Bronchial epithelial cell (primary cell): ENCODE results near the gene PPP1R8. TPM values are rescaled to one million over a fixed set of nuclear protein-coding genes. Genes with fewer than 3 reads are reported as not detected.

ENCODE experiments used
- DNase-seq: peaks from one replicate; pipeline ENCODE4 v3.0.0-alpha.2; 2010; ENCODE audit warnings: low read depth
- FAIRE-seq: peaks from 2 replicates; lab custom pipeline; 2011; peaks lifted over from hg19 to GRCh38; lab: Jason Lieb, UNC
- H3K27me3 ChIP-seq: 2 replicates; pipeline ENCODE4 v1.5.1; 2011; ENCODE audit warnings: low read length; ENCODE audit not compliant: control insufficient read depth, insufficient read depth
- H3K36me3 ChIP-seq: 2 replicates; pipeline ENCODE4 v1.5.1; 2011; ENCODE audit warnings: low read length; ENCODE audit not compliant: control insufficient read depth, insufficient read depth
- H3K4me3 ChIP-seq: 2 replicates; pipeline ENCODE4 v1.5.1; 2011; ENCODE audit warnings: mild to moderate bottlenecking, low read depth, low read length, control low read depth
- total RNA-seq: library from RNA; depleted of rRNA; stranded (reverse); fragments of >200 nt; gene quantifications from 2 replicates; pipeline ENCODE4 v1.2.1, GENCODE V29; 2014
- TF ChIP-seq, protein P1 (sequence below): IDR thresholded peaks from 2 replicates; pipeline ENCODE4 v1.5.1; 2011; ENCODE audit warnings: mild to moderate bottlenecking, moderate library complexity, low read length, control low read depth, inconsistent platforms; ENCODE audit not compliant: insufficient read depth, severe bottlenecking

The PPP1R8 gene
- total RNA-seq, 1 donor from 2014 or later: 51.9 TPM

DNA sequence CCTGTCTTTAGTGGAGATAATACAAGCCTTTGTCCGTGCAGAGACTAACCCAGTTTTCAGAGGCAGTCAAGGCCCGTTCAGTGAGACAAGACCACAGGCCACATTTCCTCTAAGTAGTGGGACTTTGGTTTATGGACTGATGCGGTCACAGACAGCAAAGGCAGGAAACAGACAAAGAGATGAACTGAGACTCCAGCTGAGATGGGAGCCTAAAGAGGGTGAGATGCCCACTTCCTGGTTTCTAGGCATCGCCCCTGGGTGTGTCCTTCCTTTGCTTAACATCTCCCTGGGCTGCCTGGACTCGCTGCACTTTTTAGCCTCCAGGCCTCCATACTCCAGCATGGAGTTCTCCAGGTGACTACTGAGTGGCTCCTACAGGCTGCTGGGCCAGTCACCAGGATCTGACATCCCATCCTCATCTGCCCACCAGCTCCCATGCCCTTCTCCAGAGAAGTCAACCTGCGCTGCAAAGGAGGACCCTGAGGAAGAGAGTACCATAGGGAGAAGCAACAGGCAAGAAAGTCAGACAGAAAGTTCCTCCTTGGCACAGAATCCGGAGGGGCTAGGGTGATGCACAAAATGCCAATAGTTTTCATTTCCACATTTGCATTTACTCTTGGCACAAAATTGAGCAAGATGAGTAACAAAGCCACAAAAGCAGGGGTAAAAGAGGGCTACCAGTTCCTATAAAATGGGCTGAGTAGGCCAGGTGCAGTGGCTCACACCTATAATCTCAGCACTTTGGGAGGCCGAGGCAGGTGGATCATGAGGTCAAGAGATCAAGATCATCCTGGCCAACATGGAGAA is 56.8 kb downstream of the PPP1R8 start:
- peaks cover 2% of the 10 kb centered on the region for H3K36me3 ChIP-seq
- H3K27me3 ChIP-seq: no peaks in the 10 kb centered on the region
- no peak for FAIRE-seq
- TF ChIP-seq, protein P1, sequence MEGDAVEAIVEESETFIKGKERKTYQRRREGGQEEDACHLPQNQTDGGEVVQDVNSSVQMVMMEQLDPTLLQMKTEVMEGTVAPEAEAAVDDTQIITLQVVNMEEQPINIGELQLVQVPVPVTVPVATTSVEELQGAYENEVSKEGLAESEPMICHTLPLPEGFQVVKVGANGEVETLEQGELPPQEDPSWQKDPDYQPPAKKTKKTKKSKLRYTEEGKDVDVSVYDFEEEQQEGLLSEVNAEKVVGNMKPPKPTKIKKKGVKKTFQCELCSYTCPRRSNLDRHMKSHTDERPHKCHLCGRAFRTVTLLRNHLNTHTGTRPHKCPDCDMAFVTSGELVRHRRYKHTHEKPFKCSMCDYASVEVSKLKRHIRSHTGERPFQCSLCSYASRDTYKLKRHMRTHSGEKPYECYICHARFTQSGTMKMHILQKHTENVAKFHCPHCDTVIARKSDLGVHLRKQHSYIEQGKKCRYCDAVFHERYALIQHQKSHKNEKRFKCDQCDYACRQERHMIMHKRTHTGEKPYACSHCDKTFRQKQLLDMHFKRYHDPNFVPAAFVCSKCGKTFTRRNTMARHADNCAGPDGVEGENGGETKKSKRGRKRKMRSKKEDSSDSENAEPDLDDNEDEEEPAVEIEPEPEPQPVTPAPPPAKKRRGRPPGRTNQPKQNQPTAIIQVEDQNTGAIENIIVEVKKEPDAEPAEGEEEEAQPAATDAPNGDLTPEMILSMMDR: no peak
- no peak for DNase-seq
- no peak overlapping the region for H3K4me3 ChIP-seq

DNA sequence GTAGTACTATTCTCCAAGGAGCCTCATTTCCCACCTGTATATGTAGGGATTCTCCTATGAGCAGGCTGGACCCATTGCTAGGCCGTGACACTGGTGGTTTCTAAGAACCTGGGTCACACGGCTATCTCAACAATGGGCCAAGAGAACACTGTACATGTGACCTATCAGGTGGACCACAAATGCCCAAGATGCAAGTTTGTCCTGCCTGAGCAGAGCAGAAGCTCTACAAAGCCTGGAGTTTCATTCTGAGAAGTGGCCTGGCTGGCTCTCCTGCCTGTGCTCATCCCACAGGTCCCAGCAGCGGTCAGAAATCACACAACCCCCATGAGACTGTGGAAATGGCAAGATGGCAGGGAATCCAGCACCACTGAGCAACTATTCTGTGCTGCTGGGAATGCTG is 58.9 kb downstream of the PPP1R8 start:
- Histone ChIP-seq H3K36me3 (peaks cover 4% of the 10 kb centered on the region), H3K27me3 (no peaks in the 10 kb centered on the region), H3K4me3 (no peak overlapping the region)
- FAIRE-seq: no peak
- TF ChIP-seq, protein P1: no peak
- DNase-seq: no peak

DNA sequence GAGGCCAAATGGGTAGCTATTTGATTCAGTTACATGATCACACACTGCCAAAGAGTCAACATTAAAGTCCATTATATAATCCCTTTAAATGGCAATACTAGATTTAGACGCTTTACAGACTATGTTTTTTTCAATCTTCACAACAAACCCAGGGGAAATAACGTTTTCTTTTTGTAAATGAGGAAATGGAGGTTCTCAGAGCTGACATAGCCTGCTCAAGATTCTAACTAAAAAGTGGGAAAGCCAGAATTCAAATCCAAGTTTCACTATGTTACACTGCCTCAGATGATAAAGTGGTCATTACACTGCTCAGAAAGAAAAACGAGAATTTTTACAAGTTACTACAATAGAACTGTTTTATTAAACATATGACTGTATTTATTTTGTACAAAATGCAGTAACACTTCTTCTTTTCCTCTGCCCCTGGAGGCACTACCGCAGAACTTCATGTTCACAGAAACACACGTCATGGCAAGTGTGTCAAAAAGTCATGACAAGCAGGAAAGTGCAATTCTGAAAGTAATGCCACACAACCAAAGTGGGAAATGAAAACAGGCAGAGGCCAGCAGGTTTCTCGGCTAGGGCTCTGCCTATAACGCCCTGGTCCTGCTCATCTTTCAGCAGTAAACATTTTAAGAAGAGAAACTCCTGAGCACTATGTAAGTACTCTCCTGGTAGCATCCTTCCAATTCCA is 60.8 kb downstream of the PPP1R8 start:
- peaks cover 10% of the 10 kb centered on the region for H3K36me3 ChIP-seq
- TF ChIP-seq, protein P1: no peak
- FAIRE-seq: no peak

DNA sequence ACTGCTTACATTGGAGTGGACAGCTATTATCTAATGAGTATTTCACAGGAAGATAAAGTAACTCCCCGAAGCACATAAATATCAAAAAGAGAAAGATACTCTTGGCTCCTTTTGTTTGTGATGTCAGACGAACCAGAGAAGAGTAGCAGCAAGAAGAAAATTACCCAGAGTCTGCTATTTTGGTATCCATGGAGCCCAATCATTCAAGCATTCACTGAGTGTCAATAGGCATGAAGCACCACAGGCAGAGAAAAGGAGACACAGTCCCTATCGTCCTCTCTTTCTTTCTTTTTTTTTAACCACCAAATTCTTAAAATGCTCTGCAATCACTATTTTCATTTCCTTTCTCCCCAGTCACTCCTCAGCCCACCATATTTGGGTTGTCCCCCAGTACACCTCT is 63.9 kb downstream of the PPP1R8 start:
- Histone ChIP-seq H3K4me3 (no peak overlapping the region), H3K36me3 (peaks cover 14% of the 10 kb centered on the region), H3K27me3 (no peaks in the 10 kb centered on the region)
- DNase-seq: no peak
- TF ChIP-seq, protein P1: no peak
- FAIRE-seq: no peak

More for the DNA sequence above, 60.8 kb downstream of the PPP1R8 start:
- no peaks in the 10 kb centered on the region for H3K27me3 ChIP-seq
- no peak overlapping the region for H3K4me3 ChIP-seq
- DNase-seq: no peak

Other genes with a start within 250 kb of the PPP1R8 start
- 5.0 and 14.6 TPM in 2 replicates for gene AHDC1, start 226.6 kb upstream of the PPP1R8 start, total RNA-seq
- gene FGR, start 195.6 kb upstream of the PPP1R8 start, total RNA-seq: 0.13 and 1.1 TPM in 2 replicates
- 1.3 and 2.8 TPM in 2 replicates for gene IFI6, start 158.6 kb upstream of the PPP1R8 start, total RNA-seq
- gene FAM76A, start 104.8 kb upstream of the PPP1R8 start, total RNA-seq: 12.6 and 14.7 TPM in 2 replicates
- 29.7 and 36.2 TPM in 2 replicates for gene STX12, start 57.6 kb upstream of the PPP1R8 start, total RNA-seq
- 2.1 and 2.4 TPM in 2 replicates for gene THEMIS2, start 41.8 kb downstream of the PPP1R8 start, total RNA-seq
- gene RPA2, start 83.8 kb downstream of the PPP1R8 start, total RNA-seq: 20.5 and 25.0 TPM in 2 replicates
- gene SMPDL3B, start 104.2 kb downstream of the PPP1R8 start, total RNA-seq: 2.4 and 2.7 TPM in 2 replicates
- gene XKR8, start 129.2 kb downstream of the PPP1R8 start, total RNA-seq: 2.4 and 3.2 TPM in 2 replicates